HG02943 (cell line): ENCODE data around the gene CFD.
"Not testable (repeated sequence)": the region's sequence is repeated elsewhere in the genome, so short reads cannot be mapped to it uniquely, and the experiment has no call there.

ENCODE experiments used
- ATAC-seq: cut with Tn5 transposase; IDR thresholded peaks from one replicate; pipeline ENCODE4 v1.9.1; 2021; ENCODE audit warnings: mild to moderate bottlenecking, low read depth, moderate library complexity; ENCODE audit not compliant: unreplicated experiment

The CFD gene

DNA sequence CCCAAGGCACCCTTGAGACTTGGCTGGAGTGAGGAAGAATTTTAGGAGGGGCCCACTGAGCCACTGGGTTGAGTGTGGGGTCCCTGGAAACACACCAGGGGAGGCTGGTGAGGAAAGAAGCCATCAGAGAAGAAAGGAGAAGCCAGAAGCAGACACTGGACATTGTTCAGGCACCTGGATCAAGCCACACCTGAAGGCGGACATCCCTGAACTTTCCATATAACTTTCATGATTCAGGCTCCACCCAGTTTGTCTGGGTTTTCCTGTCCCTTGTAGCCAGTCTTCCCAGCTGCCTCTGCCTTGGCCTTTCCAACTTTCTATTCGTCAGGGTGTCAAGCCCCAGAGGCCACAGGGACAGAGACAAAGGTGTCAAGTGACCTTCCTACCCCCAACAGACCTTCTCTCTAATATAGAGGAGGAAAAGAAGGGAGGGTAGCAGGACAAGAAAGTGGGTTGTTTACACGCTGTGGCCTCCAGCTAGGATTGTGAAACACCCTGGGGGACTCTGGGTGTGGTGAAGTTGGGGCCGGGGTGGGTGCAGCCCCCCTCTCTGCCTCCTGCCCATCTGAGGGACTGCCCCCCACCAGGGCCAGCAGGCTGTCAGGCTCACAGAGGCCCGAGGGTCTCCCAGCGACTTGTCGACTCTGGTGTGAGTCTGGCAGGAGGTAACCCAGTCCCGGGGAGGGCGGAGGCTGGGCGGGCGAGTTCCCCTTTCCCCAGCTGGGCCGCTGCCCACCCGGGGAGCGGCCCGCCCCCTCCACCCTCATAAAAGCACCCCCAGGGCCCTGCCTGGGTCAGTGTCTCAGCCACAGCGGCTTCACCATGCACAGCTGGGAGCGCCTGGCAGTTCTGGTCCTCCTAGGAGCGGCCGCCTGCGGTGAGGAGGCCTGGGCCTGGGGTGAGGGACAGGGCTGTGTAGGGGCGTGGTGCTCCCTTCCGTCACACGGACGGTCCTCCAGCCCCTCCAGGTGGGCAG is at the start of gene CFD:
CFD (plus strand) TSS at position 797 of the 976 bp plus-strand sequence; CDS start at position 823, 26 bp downstream.
- no peak for ATAC-seq

- no peak for ATAC-seq
These were observed 49.2 kb upstream of the CFD start for GRCh38 chr19:810077-810855.

DNA sequence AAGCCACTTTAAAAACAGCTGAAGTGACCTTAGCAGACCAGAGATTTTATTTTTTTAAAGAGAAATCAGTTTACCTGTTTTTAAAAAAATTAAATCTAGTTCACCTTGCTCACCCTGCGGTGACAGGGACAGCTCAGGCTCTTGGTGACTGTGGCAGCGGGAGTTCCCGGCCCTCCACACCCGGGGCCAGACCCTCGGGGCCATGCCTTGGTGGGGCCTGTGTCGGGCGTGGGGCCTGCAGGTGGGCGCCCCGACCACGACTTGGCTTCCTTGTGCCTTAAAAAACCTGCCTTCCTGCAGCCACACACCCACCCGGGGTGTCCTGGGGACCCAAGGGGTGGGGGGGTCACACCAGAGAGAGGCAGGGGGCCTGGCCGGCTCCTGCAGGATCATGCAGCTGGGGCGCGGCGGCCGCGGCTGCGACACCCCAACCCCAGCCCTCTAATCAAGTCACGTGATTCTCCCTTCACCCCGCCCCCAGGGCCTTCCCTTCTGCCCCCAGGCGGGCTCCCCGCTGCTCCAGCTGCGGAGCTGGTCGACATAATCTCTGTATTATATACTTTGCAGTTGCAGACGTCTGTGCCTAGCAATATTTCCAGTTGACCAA is 48.5 kb upstream of the CFD start:
- ATAC-seq: no peak

- ATAC-seq: no peak
These were observed 47.9 kb upstream of the CFD start for GRCh38 chr19:811506-812048.

GRCh38 chr19:812049-812746 is 47.3 kb upstream of the CFD start:
- ATAC-seq: no peak

DNA sequence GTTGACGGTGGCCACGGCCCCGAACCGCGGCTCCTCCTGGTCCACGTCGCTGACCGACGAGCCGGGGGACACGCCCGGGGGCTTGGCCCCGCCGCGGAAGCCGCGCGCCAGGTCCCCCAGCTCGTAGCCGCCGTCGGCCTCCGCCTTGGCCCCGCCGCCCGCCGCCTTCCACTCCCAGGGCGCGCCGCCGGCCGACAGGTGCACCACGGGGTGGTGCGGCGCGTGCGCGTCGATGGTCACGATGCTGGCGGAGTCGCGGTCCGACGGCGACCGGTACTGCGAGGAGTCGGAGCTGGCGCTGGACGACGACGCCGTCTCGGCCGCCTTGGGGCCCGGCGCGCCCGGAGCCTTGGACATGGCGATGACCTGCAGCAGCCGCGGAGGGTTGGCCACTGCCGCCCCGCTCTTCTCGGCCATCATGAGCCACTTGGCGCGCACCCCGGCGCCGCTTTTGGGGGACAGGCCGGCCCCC is 46.7 kb upstream of the CFD start:
- ATAC-seq: no peak

DNA sequence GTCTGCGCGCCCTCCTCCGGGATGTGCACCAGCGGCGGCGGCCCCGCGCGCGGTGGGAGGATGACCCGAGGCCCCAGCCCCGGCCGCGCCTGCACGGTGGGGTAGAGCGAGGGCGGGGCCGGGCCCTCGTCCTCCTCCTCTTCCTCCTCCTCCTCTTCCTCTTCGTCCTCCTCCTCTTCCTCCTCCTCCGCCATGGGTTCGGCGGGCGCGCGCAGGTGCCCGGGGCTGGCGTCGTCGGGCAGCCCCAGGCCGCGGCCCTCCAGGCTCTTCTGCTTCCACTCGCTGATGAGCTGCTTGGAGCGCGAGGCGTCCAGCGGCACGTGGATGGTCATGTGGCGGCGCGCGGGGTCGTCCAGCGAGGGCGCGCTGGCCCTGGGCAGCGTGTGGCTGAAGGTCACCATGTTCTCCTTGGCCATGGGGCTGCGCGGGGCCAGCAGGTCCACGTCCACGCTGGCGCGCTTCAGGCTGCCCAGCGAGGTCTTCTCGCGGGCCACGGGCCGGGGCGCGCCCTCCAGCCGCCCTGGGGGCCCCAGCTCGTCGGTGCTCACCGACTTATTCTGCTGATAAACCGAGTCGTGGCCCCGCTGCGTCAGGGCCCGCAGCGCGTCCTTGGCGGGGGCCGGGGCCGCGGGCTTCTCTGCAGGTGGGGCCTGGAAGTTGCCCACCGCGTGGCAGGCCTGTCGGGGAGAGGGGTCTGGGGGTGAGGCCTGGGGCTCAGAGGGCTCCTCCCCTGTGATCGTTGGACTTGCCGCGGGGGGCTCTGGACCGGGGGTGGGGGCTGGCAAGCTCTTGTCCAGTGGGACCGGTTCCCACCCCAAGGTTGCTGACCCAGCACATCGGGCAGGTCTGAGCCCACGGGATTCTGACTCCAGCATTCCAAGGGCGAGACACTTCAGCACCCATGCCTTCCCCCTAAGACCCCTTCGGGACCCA is 46.0 kb upstream of the CFD start:
- no peak for ATAC-seq

GRCh38 chr19:814152-815078 is 45.0 kb upstream of the CFD start:
- no peak for ATAC-seq

DNA sequence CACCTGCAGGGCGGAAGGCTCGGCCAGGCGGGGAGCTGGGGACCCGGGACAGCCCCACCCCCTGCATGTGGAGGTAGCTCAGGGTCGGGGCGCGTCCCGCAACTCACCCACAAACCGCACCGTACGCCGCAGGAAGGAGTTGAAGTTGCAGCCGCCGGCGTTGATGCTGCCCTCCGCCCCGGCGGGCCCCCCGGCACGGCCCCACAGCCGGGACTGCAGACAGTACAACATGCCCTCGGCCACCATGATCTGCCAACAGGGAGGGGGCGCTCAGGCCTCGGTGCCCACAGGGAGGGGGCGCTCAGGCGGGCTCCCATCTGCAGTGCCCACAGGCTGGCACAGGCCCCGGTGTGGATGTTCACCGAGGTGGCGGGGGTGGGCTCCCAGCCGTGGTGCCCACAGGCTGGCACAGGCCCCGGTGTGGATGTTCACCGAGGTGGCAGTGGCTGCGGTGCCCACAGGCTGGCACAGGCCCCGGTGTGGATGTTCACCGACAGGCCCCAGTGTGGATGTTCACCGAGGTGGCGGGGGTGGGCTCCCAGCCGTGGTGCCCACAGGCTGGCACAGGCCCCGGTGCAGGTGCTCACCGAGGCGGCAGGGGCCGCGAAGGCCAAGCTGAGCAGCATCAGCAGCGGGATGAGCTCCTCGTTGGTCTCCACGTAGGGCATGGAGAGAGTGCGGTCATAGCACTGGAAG is 44.2 kb upstream of the CFD start:
- ATAC-seq: no peak

GRCh38 chr19:815775-816499 is 43.5 kb upstream of the CFD start:
- ATAC-seq: no peak

GRCh38 chr19:816500-816857 is 43.0 kb upstream of the CFD start:
- ATAC-seq: no peak

GRCh38 chr19:820212-820611 is 39.3 kb upstream of the CFD start:
- not testable (repeated sequence) for ATAC-seq

- no peak for ATAC-seq
These were observed 38.1 kb upstream of the CFD start for GRCh38 chr19:821231-821824.

DNA sequence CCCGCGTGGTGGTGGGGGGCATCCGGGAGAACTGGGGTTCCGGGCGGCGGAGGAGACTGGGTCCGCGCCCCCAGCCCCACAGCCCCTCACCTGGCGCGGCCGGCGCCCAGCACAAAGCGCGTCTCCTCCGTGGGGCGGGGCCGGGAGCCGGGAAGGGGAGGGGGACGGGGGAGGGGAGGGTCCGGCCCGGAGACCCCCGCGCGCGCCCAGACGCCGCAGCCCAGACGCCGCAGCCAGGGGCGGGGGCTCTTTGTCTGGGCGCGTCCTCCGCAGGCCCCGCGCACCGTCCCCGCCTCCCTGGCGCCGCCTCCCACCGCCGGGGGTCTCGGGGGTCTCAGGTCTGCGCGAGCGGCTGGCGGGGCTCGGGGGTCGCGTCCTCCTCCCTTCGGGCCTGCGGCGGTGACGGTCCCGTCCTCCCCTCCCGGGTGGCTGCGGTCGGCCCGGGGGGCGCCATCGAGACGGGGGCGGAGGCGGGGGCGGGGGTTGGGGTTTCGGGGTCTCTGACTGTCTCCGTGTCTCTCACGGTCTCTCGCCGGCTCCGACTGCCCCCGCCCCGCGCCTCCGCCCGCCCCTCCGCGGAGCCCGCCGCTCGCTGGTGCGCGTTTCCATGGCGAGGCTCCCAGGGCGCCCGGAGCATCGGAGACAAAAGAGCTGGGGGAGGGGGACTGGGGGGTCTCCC is 37.5 kb upstream of the CFD start, which contains the start of gene PLPPR3:
PLPPR3 (minus strand) TSS at position 131 of the 679 bp plus-strand sequence. CDS start 396 bp downstream, outside the sequence.
- ATAC-seq: no peak

DNA sequence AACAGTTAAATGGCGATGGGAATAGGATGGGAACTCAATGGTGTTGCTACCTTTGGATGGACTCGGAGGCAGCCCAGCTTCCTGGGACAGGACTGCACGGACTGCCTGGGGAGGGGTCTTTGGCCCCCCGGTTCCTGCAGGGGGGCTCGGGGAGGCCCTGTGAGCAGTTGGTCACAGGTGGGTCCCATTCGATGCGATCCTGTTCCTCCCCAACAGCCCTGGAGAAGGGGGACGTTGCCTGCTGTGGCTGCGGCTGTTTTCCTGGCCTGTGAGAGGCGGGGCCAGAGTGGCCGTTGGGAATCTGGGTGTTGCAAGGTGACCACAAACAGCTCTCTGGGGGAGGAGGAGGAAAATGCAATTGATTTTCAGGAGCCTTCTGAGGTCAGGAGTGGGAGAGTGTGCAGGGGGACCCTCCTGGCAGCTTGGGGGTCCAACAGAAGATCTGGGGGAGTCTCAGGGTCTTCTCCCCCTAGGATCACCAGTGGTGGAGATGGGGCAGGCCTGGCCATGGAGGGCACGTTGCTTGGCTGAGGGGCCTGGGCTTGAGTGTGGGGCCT is 35.8 kb upstream of the CFD start:
- no peak for ATAC-seq
